ENCODE measurements around the gene FHIT. TPM values are rescaled to one million over a fixed set of nuclear protein-coding genes. Genes with fewer than 3 reads are reported as not detected.

FHIT gene
- total RNA-seq, 1 donor: 16.9 TPM

- H3K4me3 ChIP-seq (ENCODE audit: low read length): no peak overlapping the region
- H3K4me1 ChIP-seq (ENCODE audit: insufficient read depth, low read length): no peaks in the 10 kb centered on the region
- H3K9me3 ChIP-seq (ENCODE audit: low read depth, low read length): no peaks in the 10 kb centered on the region
- no peaks in the 10 kb centered on the region for H3K27me3 ChIP-seq (ENCODE audit: insufficient read depth, low read length)
These were observed 81.5 kb downstream of the FHIT start for GRCh38 chr3:61169621-61170251.

DNA sequence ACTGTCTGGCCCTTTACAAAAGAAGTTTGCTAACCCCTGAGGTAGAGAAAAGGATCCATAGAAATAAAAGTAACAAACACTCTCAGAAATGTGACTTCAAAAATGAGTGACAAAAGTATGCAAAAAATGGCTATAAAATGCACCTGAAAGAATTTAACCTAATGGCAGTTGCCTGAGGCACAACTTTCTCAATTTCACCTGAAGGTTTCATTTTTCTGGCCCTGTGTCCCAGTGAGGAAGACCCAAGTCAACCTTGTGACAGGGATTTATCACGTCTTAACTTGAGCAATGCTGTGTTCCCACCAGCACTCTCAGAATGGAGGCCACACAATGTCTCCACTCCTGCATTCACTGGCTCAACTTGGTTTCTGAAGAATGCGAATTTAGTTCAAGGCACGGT, 83.0 kb downstream of the FHIT start:
- no peaks in the 10 kb centered on the region for H3K9me3 ChIP-seq (ENCODE audit: low read depth, low read length)
- H3K4me1 ChIP-seq (ENCODE audit: insufficient read depth, low read length): no peaks in the 10 kb centered on the region

DNA sequence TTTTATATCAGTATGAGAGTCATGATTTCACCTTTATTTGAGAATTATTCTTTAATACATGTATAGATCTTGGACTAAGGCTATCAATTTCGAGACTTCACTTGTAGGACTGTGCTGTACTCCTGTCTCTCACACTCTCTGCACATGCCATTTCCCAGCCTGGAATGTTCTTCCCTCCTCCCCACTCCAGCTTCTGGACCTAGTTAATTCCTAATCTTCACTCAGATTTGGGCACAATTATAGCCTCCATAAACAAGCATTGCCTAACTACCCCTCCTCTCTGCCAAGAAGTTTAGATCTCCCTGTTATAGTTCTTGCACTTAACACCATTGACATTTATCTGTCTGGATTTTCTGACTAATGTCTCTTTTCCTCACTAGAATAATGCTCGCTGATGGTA, 88.3 kb downstream of the FHIT start:
- no peaks in the 10 kb centered on the region for H3K27me3 ChIP-seq (ENCODE audit: insufficient read depth, low read length)
- H3K4me3 ChIP-seq (ENCODE audit: low read length): no peak overlapping the region
- no peaks in the 10 kb centered on the region for H3K9me3 ChIP-seq (ENCODE audit: low read depth, low read length)
- no peaks in the 10 kb centered on the region for H3K4me1 ChIP-seq (ENCODE audit: insufficient read depth, low read length)

More for the DNA sequence above, 83.0 kb downstream of the FHIT start:
- Histone ChIP-seq H3K27me3 (ENCODE audit: insufficient read depth, low read length) (no peaks in the 10 kb centered on the region), H3K4me3 (ENCODE audit: low read length) (no peak overlapping the region)

DNA sequence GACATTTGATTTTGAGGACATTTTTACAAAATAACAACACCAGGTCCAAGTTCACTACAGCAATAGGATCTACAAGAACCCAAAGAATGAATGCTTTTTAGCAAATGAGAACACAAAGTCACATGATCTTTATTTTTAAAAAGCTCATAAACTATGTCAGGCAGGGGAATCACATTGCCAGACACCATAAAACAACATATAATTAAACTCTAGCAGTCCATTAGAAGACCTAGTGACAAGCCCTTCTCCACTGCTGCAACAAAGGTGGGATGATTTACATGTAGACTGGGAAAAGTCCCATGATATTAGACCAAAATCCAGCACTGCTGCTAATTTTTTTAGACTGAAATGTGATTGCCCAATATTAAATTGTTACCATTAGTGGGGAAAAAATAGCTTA, 92.6 kb downstream of the FHIT start:
- H3K4me3 ChIP-seq (ENCODE audit: low read length): no peak overlapping the region
- H3K9me3 ChIP-seq (ENCODE audit: low read depth, low read length): no peaks in the 10 kb centered on the region
- H3K27me3 ChIP-seq (ENCODE audit: insufficient read depth, low read length): no peaks in the 10 kb centered on the region
- H3K4me1 ChIP-seq (ENCODE audit: insufficient read depth, low read length): no peaks in the 10 kb centered on the region

DNA sequence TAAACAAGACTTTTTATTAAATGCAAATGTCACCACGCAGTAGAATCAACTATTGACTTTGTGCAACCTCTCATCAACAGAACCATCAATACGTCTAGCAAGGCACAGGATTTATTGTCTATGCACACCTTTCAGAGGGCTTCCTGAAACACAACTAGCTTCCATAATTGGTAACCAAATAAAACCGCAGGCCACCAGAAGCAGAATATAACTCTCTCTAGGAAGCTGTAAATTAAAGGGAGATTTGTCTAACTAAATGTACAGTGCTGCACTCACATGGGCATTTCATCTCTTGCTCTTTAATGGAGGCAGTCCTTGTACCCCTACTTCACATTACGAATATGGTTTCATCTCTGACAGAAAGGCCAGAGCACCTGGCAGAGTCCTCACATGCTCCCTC, 93.0 kb downstream of the FHIT start:
- no peak overlapping the region for H3K4me3 ChIP-seq (ENCODE audit: low read length)
- H3K9me3 ChIP-seq (ENCODE audit: low read depth, low read length): no peaks in the 10 kb centered on the region
- no peaks in the 10 kb centered on the region for H3K4me1 ChIP-seq (ENCODE audit: insufficient read depth, low read length)
- no peaks in the 10 kb centered on the region for H3K27me3 ChIP-seq (ENCODE audit: insufficient read depth, low read length)

DNA sequence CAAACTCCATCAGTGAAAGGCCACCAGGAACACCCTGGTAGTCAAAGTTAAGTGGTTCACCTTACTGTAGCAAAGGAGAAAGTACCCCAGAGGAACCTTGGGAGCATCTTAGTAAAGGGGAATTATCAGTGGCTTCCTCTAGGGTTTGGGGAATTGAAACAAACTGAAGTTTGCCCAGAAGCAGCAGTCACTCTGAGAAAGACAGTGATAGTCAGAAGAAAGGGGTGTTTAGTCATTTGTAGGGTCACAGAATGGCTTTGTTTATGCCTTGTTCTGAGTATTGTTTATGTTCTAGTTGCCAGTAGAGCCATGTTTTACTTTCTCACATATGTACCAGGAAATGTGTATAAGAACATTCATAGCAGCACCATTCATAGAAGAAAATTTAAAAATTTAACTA, 93.8 kb downstream of the FHIT start:
- Histone ChIP-seq H3K4me1 (ENCODE audit: insufficient read depth, low read length) (no peaks in the 10 kb centered on the region), H3K27me3 (ENCODE audit: insufficient read depth, low read length) (no peaks in the 10 kb centered on the region), H3K9me3 (ENCODE audit: low read depth, low read length) (no peaks in the 10 kb centered on the region), H3K4me3 (ENCODE audit: low read length) (no peak overlapping the region)

- Histone ChIP-seq H3K9me3 (ENCODE audit: low read depth, low read length) (no peaks in the 10 kb centered on the region), H3K4me3 (ENCODE audit: low read length) (no peak overlapping the region), H3K4me1 (ENCODE audit: insufficient read depth, low read length) (no peaks in the 10 kb centered on the region), H3K27me3 (ENCODE audit: insufficient read depth, low read length) (no peaks in the 10 kb centered on the region)
These were observed 95.5 kb downstream of the FHIT start for GRCh38 chr3:61155701-61156292.

GRCh38 chr3:61154457-61155198, 96.6 kb downstream of the FHIT start:
- Histone ChIP-seq H3K9me3 (ENCODE audit: low read depth, low read length) (no peaks in the 10 kb centered on the region), H3K27me3 (ENCODE audit: insufficient read depth, low read length) (no peaks in the 10 kb centered on the region), H3K4me1 (ENCODE audit: insufficient read depth, low read length) (no peaks in the 10 kb centered on the region), H3K4me3 (ENCODE audit: low read length) (no peak overlapping the region)

GRCh38 chr3:61152071-61152470, 99.2 kb downstream of the FHIT start:
- no peaks in the 10 kb centered on the region for H3K27me3 ChIP-seq (ENCODE audit: insufficient read depth, low read length)
- no peaks in the 10 kb centered on the region for H3K4me1 ChIP-seq (ENCODE audit: insufficient read depth, low read length)
- no peak overlapping the region for H3K4me3 ChIP-seq (ENCODE audit: low read length)
- H3K9me3 ChIP-seq (ENCODE audit: low read depth, low read length): no peaks in the 10 kb centered on the region

DNA sequence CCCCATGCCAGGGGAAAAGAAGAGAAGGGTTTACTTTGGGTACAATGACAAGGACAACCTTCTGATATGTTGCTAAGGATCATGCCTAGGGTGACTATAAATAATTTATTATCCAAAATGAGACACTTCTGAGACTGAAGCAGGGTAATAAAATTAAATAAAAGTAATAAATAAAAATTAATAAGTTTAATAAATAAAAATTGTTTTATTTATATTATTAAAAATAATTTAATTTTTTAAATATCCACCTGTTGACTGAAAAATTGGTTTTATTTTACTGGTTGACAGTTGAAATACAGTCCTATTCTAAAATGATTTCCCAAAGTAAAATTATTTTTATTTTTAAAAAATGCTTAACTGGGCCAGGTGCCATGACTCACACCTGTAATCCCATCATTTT, 102.0 kb downstream of the FHIT start:
- Histone ChIP-seq H3K4me1 (ENCODE audit: insufficient read depth, low read length) (no peaks in the 10 kb centered on the region), H3K27me3 (ENCODE audit: insufficient read depth, low read length) (no peaks in the 10 kb centered on the region), H3K4me3 (ENCODE audit: low read length) (no peak overlapping the region), H3K9me3 (ENCODE audit: low read depth, low read length) (no peaks in the 10 kb centered on the region)

DNA sequence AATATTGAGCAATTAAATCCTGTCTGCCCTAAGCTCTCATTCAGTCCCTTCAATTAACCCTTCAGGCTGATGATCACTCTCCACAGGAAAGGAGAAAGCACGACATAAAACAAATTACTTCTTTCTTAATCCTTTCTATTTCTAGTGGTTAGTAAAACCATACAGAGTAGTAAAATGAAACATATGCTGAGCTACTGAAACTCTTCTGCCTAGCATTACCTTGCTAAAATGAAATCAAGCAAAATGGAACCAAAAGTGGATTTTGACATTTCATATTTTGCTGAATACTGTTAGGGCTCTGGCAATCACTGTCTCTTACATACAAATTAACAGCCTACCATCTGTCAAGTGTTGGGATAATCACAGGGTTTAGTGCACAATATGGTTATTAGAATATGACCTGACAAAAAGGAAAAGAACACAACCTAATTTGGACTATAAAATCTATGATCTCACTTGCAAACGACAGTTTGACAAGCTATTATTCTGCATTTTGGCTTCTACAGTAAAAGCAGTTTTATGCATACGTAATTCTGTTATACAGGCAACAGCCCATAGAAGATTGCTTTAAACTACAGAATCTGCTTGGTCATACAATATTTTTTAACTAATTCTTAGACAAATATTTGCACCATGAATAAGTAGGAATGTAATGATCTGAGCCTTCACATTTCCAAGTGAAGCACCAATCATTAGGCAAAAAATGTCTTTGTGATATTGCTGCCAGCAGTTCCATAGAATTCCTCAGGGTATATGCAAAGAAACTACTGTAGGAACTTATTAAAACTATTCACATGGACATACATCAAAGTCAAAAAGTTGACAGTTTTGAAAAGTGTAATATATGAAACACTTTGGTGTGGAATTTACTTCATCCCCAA, 105.0 kb downstream of the FHIT start:
- no peaks in the 10 kb centered on the region for H3K4me1 ChIP-seq (ENCODE audit: insufficient read depth, low read length)
- no peaks in the 10 kb centered on the region for H3K27me3 ChIP-seq (ENCODE audit: insufficient read depth, low read length)
- no peak overlapping the region for H3K4me3 ChIP-seq (ENCODE audit: low read length)
- no peaks in the 10 kb centered on the region for H3K9me3 ChIP-seq (ENCODE audit: low read depth, low read length)

GRCh38 chr3:61141697-61142096, 109.6 kb downstream of the FHIT start:
- Histone ChIP-seq H3K4me1 (ENCODE audit: insufficient read depth, low read length) (no peaks in the 10 kb centered on the region), H3K9me3 (ENCODE audit: low read depth, low read length) (no peaks in the 10 kb centered on the region), H3K27me3 (ENCODE audit: insufficient read depth, low read length) (no peaks in the 10 kb centered on the region), H3K4me3 (ENCODE audit: low read length) (no peak overlapping the region)

GRCh38 chr3:61141227-61141626, 110.0 kb downstream of the FHIT start:
- H3K4me1 ChIP-seq (ENCODE audit: insufficient read depth, low read length): no peaks in the 10 kb centered on the region
- no peak overlapping the region for H3K4me3 ChIP-seq (ENCODE audit: low read length)
- no peaks in the 10 kb centered on the region for H3K27me3 ChIP-seq (ENCODE audit: insufficient read depth, low read length)
- no peaks in the 10 kb centered on the region for H3K9me3 ChIP-seq (ENCODE audit: low read depth, low read length)

GRCh38 chr3:61139686-61140085, 111.6 kb downstream of the FHIT start:
- no peaks in the 10 kb centered on the region for H3K27me3 ChIP-seq (ENCODE audit: insufficient read depth, low read length)
- no peaks in the 10 kb centered on the region for H3K9me3 ChIP-seq (ENCODE audit: low read depth, low read length)
- no peaks in the 10 kb centered on the region for H3K4me1 ChIP-seq (ENCODE audit: insufficient read depth, low read length)
- no peak overlapping the region for H3K4me3 ChIP-seq (ENCODE audit: low read length)

DNA sequence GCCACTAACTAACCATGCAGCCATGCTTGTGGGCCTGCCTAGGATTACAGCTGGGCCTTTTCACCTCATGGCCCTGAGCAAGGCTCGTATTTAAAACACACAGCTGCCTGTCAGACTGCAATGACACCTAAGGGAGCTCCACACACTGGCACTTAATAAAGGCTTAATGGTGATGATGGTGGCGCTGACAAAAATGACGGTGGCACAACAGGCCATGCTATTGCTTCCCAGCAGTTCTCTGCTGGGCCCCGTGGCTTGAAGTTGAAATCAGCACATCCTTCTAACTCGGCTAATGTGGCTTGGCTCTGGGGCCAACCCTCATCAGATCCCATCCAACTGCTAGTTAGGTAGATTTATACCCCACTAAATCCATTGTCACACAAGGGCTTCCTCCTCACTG, 112.9 kb downstream of the FHIT start:
- Histone ChIP-seq H3K27me3 (ENCODE audit: insufficient read depth, low read length) (no peaks in the 10 kb centered on the region), H3K4me1 (ENCODE audit: insufficient read depth, low read length) (no peaks in the 10 kb centered on the region), H3K4me3 (ENCODE audit: low read length) (no peak overlapping the region), H3K9me3 (ENCODE audit: low read depth, low read length) (no peaks in the 10 kb centered on the region)

Data from mononuclear cell (primary cell).